Coronary artery (tissue), 2 donors: Measurements from ENCODE around the gene SLC7A5.
"Not testable (repeated sequence)": the region's sequence is repeated elsewhere in the genome, so short reads cannot be mapped to it uniquely, and the experiment has no call there.

ENCODE experiments used
- DNase-seq: peaks from one replicate; pipeline ENCODE4 v3.0.0-alpha.2; 2017; ENCODE audit warnings: low spot score
- H3K27ac ChIP-seq, 2 donors: fragments of 200-600 bp; sonication (generic); one replicate each; pipeline ENCODE4 v1.5.1; 2016 to 2019
- H3K4me3 ChIP-seq: fragments of 200-600 bp; sonication (generic); 2 replicates; pipeline ENCODE4 v1.5.1; 2016; ENCODE audit warnings: mild to moderate bottlenecking, moderate library complexity
- TF ChIP-seq, protein P1 (sequence below): fragments of 200-600 bp; sonication (generic); IDR thresholded peaks from one replicate; pipeline ENCODE4 v1.5.1; 2019; ENCODE audit warnings: antibody characterized with exemption

SLC7A5 gene

DNA sequence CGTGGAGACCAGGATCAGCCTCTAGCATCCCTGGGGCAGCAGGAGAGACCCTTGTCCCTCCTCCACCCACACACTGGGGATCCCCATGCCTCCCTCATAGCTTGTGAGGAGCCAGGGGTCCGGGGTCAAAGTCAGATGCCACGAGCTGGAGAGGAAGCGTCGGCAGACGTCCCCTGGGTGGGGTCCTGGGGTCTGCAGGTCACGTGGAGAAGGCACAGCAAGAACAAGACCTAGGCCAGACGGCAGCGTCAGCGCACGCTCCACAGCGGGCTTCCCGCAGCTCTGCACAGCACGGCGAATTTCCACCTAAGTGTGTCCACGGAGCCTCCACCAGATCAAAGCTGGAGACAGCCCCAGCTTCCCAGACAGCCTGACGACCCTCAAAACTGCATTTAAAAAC lies 49.3 kb downstream of the SLC7A5 start:
- Histone ChIP-seq H3K4me3 (no peak overlapping the region), H3K27ac (no peak overlapping the region)
- TF ChIP-seq, protein P1, sequence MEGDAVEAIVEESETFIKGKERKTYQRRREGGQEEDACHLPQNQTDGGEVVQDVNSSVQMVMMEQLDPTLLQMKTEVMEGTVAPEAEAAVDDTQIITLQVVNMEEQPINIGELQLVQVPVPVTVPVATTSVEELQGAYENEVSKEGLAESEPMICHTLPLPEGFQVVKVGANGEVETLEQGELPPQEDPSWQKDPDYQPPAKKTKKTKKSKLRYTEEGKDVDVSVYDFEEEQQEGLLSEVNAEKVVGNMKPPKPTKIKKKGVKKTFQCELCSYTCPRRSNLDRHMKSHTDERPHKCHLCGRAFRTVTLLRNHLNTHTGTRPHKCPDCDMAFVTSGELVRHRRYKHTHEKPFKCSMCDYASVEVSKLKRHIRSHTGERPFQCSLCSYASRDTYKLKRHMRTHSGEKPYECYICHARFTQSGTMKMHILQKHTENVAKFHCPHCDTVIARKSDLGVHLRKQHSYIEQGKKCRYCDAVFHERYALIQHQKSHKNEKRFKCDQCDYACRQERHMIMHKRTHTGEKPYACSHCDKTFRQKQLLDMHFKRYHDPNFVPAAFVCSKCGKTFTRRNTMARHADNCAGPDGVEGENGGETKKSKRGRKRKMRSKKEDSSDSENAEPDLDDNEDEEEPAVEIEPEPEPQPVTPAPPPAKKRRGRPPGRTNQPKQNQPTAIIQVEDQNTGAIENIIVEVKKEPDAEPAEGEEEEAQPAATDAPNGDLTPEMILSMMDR: no peak
- no peak for DNase-seq

DNA sequence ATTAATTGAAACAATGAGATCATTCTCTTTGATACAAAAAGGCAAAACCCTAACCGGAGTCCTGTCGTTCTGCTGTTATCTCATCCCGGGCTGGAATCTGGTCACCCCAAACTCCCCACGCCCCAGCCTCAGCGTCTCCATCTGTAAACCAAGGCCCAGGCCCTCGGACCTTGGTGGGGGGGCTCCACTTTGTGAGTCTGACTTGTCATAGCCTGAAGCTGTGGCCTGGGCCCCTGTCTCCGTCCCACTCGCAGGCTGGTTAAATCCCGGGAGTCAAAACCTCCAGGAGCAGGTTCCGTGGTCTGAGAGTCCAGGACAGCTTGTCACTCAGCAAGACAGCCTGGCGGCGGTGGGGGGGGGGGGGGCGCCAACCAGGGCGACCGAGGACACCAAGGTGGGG lies 50.0 kb downstream of the SLC7A5 start:
- no peak for DNase-seq
- no peak overlapping the region for H3K27ac ChIP-seq
- H3K4me3 ChIP-seq: no peak overlapping the region
- TF ChIP-seq, protein P1: no peak

DNA sequence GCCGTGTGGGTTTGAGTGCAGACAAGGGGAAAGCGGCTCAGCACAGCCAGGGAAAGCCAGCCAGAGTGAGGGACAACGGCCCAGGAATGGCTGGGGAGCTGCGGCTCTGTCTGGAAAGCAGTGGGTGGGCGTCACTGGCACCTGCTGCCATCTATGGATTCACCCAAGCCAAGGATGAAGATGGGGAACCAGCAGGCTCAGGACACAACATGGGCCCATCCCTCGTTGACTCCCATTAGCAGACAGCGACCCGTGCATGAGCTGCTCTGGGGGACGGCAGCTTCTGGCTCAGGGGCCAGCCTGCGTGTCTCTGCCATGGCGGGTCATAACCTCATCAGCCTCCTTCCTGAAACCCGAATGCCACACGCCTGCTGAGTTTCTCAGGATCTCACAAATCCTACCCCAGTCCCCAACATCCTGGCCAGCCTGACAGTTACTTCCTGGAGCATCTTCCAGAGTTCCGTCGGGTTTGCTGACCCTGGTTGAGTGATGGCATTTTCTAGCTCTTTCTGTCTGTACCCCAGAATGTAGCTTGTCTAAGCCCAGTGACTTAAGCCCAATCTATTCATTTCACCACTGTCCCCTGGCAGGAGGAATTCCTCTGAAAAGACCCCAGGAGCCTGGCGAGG lies 50.7 kb downstream of the SLC7A5 start:
- no peak for DNase-seq
- TF ChIP-seq, protein P1: no peak
- Histone ChIP-seq H3K4me3 (no peak overlapping the region), H3K27ac (no peak overlapping the region)

DNA sequence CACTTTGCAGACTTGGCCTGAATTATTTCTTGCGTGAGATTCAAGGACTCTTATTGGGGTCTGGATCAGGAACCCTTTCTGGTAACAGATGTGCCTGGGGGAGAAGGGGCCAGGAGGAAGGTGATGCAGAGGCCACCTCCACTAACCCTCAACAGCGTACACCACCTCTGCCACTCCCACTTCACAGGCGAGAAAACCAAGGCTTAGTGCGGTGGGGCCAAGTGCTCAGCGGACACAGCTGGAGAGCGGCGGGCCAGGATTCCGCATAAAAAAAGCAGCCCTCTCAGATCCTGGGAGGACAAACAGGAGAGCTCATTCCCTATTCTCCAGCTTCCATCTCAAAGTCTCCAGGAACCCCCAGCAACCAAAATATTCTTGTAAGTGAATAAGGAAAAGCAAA lies 51.4 kb downstream of the SLC7A5 start:
- no peak overlapping the region for H3K27ac ChIP-seq
- H3K4me3 ChIP-seq: no peak overlapping the region
- TF ChIP-seq, protein P1: no peak
- DNase-seq: no peak

DNA sequence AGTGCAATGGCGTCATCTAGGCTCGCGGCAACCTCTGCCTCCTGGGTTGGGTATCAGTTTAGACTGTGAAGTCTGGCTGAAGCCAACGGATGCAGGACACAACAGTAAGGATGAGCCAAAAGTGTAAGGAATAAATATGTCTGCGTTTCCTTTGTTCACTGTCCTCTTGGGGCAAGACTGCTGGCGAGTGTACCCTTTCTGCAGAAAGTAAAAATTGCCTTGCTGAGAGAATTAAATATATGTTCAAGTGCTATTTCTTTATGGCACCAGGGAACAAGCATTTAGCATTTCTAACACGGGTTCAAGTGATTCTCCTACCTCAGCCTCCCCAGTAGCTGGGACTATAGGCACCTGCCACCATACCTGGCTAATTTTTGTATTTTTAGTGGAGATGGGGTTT lies 51.9 kb downstream of the SLC7A5 start:
- not testable (repeated sequence) for DNase-seq, H3K4me3 ChIP-seq, H3K27ac ChIP-seq

DNA sequence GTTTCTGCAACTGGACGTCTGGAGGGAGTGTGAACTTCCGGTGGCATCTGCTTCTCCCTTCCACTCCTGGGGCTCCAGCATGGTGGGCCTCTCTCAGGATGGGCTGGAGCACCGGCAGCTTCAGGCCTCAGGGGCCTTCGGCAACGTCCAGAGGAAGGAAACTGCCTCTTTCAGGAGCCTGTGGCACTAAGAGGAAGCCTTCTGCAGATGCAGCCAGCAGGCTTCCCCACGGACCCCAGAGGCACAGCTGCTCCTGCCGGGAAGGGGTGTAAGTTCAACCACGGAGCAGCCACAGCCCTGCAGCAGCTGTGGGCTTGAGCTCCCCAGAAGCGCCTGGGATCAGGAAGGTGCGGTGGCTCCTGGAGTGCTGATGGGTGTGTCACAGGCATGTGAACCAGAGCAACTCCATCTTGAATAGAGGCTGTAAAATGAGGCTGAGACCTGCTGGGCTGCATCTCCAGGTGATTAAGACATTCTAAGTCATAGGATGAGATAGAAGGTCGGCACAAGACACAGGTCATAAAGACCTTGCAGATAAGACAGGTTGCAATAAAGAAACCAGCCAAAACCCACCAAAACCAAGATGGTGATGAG lies 52.7 kb downstream of the SLC7A5 start:
- TF ChIP-seq, protein P1: no peak
- no peak overlapping the region for H3K27ac ChIP-seq
- H3K4me3 ChIP-seq: no peak overlapping the region
- no peak for DNase-seq

DNA sequence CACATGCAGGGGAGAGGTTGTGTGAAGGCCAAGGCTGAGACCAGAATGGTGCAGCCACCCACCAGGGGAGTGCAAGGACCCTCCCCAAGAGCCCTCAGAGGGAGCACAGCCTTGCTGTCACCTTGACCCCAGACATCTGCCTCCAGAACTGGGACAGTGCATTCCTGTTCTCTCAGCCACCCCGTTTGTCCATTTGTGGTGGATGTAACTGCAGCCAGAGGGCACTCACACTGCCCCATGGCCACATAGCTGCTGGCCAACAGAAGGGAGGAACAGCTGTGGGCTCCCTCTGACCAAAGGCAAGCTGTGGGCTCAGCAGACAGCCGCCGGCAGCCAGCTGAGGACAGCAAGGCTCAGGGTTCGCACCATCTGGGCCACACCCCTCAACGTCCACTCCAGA lies 53.7 kb downstream of the SLC7A5 start:
- DNase-seq: no peak
- no peak overlapping the region for H3K27ac ChIP-seq
- TF ChIP-seq, protein P1: no peak
- no peak overlapping the region for H3K4me3 ChIP-seq
